Gastrocnemius medialis (tissue), 4 donors: ENCODE data around the gene TPM3. TPM values are rescaled to one million over a fixed set of nuclear protein-coding genes. Genes with fewer than 3 reads are reported as not detected.

ENCODE experiments used
- ATAC-seq, 2 donors: fragments of 150-250 bp; one replicate each; pipeline ENCODE4 v1.9.1; 2016
- DNase-seq, 2 donors: peaks; one replicate each; pipeline ENCODE4 v3.0.0-alpha.2; 2019
- H3K27ac ChIP-seq, 4 donors: fragments of 200-600 bp; sonication (generic); 1 replicate in 1 of 4; 2 replicates in 3 of 4; pipeline ENCODE4 v1.5.1; 2016 to 2018; ENCODE audit warnings: mild to moderate bottlenecking in 2 of 4, moderate library complexity in 1 of 4
- H3K27me3 ChIP-seq, 3 donors: fragments of 200-600 bp; sonication (generic) in 2 of 3; 1 replicate in 1 of 3; 2 replicates in 2 of 3; pipeline versions ENCODE4 v1.5.1 to v1.6.0; 2016 to 2019; ENCODE audit warnings: mild to moderate bottlenecking in 1 of 3, moderate library complexity in 1 of 3
- H3K36me3 ChIP-seq, 2 donors: fragments of 200-600 bp; sonication (generic) in 1 of 2; one replicate each; pipeline ENCODE4 v1.5.1; 2017 to 2018
- H3K4me1 ChIP-seq, 2 donors: fragments of 200-600 bp; sonication (generic) in 1 of 2; one replicate each; pipeline ENCODE4 v1.5.1; 2016 to 2017; ENCODE audit warnings: mild to moderate bottlenecking in 2 of 2
- H3K4me3 ChIP-seq, 4 donors: fragments of 200-600 bp; sonication (generic) in 3 of 4; 1 replicate in 1 of 4; 2 replicates in 3 of 4; pipeline ENCODE4 v1.5.1; 2016 to 2019; ENCODE audit warnings: mild to moderate bottlenecking in 2 of 4
- H3K9me3 ChIP-seq, 3 donors: fragments of 200-600 bp; sonication (generic) in 2 of 3; 1 replicate in 1 of 3; 2 replicates in 2 of 3; pipeline ENCODE4 v1.5.1; 2016 to 2019
- CTCF ChIP-seq, 5 experiments: fragments of 450-650 bp in 3 of 5; fragments of 200-600 bp in 2 of 5; sonication (generic) in 2 of 5; IDR thresholded peaks in 4 of 5; conservative IDR thresholded peaks in 1 of 5; 1 replicate in 4 of 5; 2 replicates in 1 of 5; pipeline ENCODE4 v1.5.1; 2016 to 2019; ENCODE audit warnings: antibody characterized with exemption in 5 of 5, mild to moderate bottlenecking in 3 of 5, moderate library complexity in 3 of 5
- POLR2A ChIP-seq, 2 donors: fragments of 450-650 bp; IDR thresholded peaks; one replicate each; pipeline ENCODE4 v1.6.1; 2017; ENCODE audit warnings: antibody characterized with exemption in 2 of 2, mild to moderate bottlenecking in 2 of 2, moderate library complexity in 2 of 2
- in situ Hi-C, 4 donors: fragments of 200-750 bp; cut with MboI; loops; one replicate each; pipeline versions ENCODE4 v1.15.0 to v1.8.0; 2017; ENCODE audit warnings: low sequenced_read_pairs in 4 of 4
- intact Hi-C: fragments of 100-400 bp; cut with DNase I; formaldehyde crosslinking; loops from one replicate; pipeline ENCODE4 v1.15.1; 2023; ENCODE audit warnings: low total_unique reads
- total RNA-seq, 4 donors: library from RNA; depleted of rRNA; stranded (reverse); fragments of >200 nt; gene quantifications; one replicate each; pipeline versions ENCODE4 v1.1.0 to v1.2.3, GENCODE V29; 2016

TPM3 gene
- total RNA-seq, 4 donors from 2014 or later: 1,776 to 3,699 (median 2,786) TPM

GRCh38 chr1:154220071-154220969, 28.4 kb upstream of the TPM3 start, which contains the start of gene UBAP2L:
UBAP2L (plus strand) TSS chr1:154220955; CDS start chr1:154225124, 4,169 bp downstream.
- H3K27me3 ChIP-seq: no peaks in the 10 kb centered on the region
- intact Hi-C loops: loop anchor here (1.0 to 10.0 kb wide), 4 partner anchors 37 to 338 kb away; partner anchors contain the start of genes HAX1 and UBE2Q1
- TF ChIP-seq POLR2A (IDR thresholded peaks at IDR 0.05): peak; percentile 87 to 92
- TF ChIP-seq CTCF (IDR thresholded peaks at IDR 0.05 in 4 of 5, conservative IDR thresholded peaks at IDR 0.05 in 1 of 5): no peak

GRCh38 chr1:154219541-154219940, 27.6 kb upstream of the TPM3 start:
- no peak for TF ChIP-seq POLR2A (IDR thresholded peaks at IDR 0.05)
- no peak for TF ChIP-seq CTCF (IDR thresholded peaks at IDR 0.05 in 4 of 5, conservative IDR thresholded peaks at IDR 0.05 in 1 of 5)
- Histone ChIP-seq H3K9me3 (no peaks in the 10 kb centered on the region), H3K4me3 (peak overlapping the region; percentile 80 to 96 (median 82)), H3K27me3 (no peaks in the 10 kb centered on the region), H3K4me1 (peaks cover 55 to 56% of the 10 kb centered on the region in 2 donors), H3K36me3 (peaks cover 0 to 25% of the 10 kb centered on the region in 2 donors), H3K27ac (peak overlapping the region; percentile 96 to 100 (median 98))
- in situ Hi-C loops (no loop called here), intact Hi-C loops (loop anchor here (2.0 kb wide), 1 partner anchor 21 kb away; no protein-coding TSS in a partner anchor)
- peak; percentile 10 to 45 for DNase-seq
- no peak for ATAC-seq

More at GRCh38 chr1:154220071-154220969, 28.4 kb upstream of the TPM3 start, which contains the start of gene UBAP2L:
- peak within 1 kb of the TSS; percentile 96 to 100 (median 98) for H3K27ac ChIP-seq
- ATAC-seq: peak; percentile 91 to 93
- H3K4me3 ChIP-seq: peak within 1 kb of the TSS; percentile 82 to 96 (median 88)
- H3K9me3 ChIP-seq: no peaks in the 10 kb centered on the region
- peaks cover 0 to 24% of the 10 kb centered on the region in 2 donors for H3K36me3 ChIP-seq
- in situ Hi-C loops: loop anchor here in 1 of 4 donors (10.0 kb wide), 1 partner anchor 54 kb away; the partner anchor contains the start of gene HAX1
- DNase-seq: peak; percentile 99
- H3K4me1 ChIP-seq: peaks cover 57 to 63% of the 10 kb centered on the region in 2 donors

GRCh38 chr1:154218545-154218944, 26.6 kb upstream of the TPM3 start:
- in situ Hi-C loops: no loop called here
- TF ChIP-seq CTCF (IDR thresholded peaks at IDR 0.05 in 4 of 5, conservative IDR thresholded peaks at IDR 0.05 in 1 of 5) (no peak), POLR2A (IDR thresholded peaks at IDR 0.05) (no peak)
- Histone ChIP-seq H3K27ac (peak overlapping the region; percentile 96 to 100 (median 98)), H3K36me3 (peaks cover 0 to 35% of the 10 kb centered on the region in 2 donors), H3K4me1 (peaks cover 45 to 48% of the 10 kb centered on the region in 2 donors), H3K9me3 (no peaks in the 10 kb centered on the region), H3K27me3 (no peaks in the 10 kb centered on the region), H3K4me3 (peak overlapping the region in 2 of 4 donors; percentile 80 to 83)
- ATAC-seq: no peak
- DNase-seq: no peak
- intact Hi-C loops: loop anchor here (2.0 kb wide), 1 partner anchor 20 kb away; no protein-coding TSS in a partner anchor

GRCh38 chr1:154213274-154213673, 21.4 kb upstream of the TPM3 start:
- DNase-seq: no peak
- intact Hi-C loops: no loop called here
- peak overlapping the region in 1 of 4 donors; percentile 4 for H3K27ac ChIP-seq
- TF ChIP-seq CTCF (IDR thresholded peaks at IDR 0.05 in 4 of 5, conservative IDR thresholded peaks at IDR 0.05 in 1 of 5) (no peak), POLR2A (IDR thresholded peaks at IDR 0.05) (no peak)
- no peak for ATAC-seq
- in situ Hi-C loops: no loop called here
- no peaks in the 10 kb centered on the region for H3K9me3 ChIP-seq
- H3K36me3 ChIP-seq: peaks cover 8 to 75% of the 10 kb centered on the region in 2 donors
- peaks cover 13 to 19% of the 10 kb centered on the region in 2 donors for H3K4me1 ChIP-seq
- no peak overlapping the region for H3K4me3 ChIP-seq
- no peaks in the 10 kb centered on the region for H3K27me3 ChIP-seq
